ENCODE data around the gene CYTH2. TPM values are rescaled to one million over a fixed set of nuclear protein-coding genes. Genes with fewer than 3 reads are reported as not detected.
"Not testable (repeated sequence)": the region's sequence is repeated elsewhere in the genome, so short reads cannot be mapped to it uniquely, and the experiment has no call there.

Gene CYTH2
- total RNA-seq, 2 donors from 2014 or later = 29.0 to 32.5 TPM

DNA sequence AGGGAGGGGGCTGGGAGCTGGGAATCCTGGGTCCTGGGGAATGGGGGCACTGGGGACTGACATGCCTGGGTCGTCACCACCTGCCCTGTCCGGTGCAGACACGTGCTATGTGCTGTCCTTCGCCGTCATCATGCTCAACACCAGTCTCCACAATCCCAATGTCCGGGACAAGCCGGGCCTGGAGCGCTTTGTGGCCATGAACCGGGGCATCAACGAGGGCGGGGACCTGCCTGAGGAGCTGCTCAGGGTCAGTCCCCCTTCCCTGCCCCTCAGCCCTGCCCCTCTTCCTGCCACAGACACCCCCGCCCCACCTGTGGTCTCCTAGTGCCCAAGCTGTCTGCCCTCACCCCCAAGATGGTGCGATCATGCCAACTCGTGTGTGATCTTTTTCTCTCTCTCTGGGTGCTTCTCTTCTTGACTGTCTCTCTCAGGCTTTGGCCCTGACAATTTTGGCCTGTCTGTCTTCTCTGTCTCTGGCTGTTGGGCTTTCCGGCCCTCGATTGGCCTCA, 5.0 kb downstream of the CYTH2 start:
- no peak for ATAC-seq
- DNase-seq = no peak
- intact Hi-C loops (cut with DNase I) = no loop called here

GRCh38 chr19:48475369-48476068, 6.3 kb downstream of the CYTH2 start:
- intact Hi-C loops (cut with DNase I) = no loop called here
- ATAC-seq (no peak), DNase-seq (no peak)

- no peak for DNase-seq
- ATAC-seq = no peak
- intact Hi-C loops (cut with DNase I) = no loop called here
Observed at GRCh38 chr19:48476176-48476575, 7.0 kb downstream of the CYTH2 start.

DNA sequence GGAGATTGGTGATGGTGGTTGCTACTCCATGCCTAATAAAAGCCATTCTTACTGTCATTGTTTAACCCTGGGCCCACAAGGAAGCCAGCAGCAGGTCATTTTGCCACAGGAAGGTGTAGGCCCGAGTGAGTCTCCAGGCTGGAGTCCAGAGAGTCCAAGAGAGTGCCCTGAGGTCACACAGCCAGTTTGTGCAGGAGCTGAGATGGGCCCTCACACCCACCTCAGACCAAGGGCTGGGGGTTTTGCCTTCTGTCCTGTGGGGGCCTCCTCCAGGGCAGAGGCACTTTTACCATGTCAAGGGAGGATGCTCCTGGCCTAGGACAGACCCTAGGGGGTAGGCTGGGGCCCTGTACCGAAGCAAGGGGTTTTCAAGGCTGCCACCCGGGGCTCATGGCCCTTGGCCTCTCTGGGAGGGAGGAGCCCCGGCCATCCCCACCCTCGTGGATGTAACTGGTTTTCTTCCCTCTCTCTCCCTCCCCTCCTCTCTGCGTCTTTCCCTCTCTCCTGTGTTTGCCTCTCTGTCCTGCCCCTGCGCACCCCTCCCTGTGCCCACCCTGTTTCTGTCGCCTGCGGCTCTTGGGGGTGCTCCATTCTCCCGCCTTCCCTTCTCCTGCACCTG, 8.0 kb downstream of the CYTH2 start:
- intact Hi-C loops (cut with DNase I) = no loop called here
- ATAC-seq = no peak
- DNase-seq = no peak

GRCh38 chr19:48477698-48478338, 8.6 kb downstream of the CYTH2 start:
- intact Hi-C loops (cut with DNase I) = no loop called here
- ATAC-seq = no peak
- no peak for DNase-seq

DNA sequence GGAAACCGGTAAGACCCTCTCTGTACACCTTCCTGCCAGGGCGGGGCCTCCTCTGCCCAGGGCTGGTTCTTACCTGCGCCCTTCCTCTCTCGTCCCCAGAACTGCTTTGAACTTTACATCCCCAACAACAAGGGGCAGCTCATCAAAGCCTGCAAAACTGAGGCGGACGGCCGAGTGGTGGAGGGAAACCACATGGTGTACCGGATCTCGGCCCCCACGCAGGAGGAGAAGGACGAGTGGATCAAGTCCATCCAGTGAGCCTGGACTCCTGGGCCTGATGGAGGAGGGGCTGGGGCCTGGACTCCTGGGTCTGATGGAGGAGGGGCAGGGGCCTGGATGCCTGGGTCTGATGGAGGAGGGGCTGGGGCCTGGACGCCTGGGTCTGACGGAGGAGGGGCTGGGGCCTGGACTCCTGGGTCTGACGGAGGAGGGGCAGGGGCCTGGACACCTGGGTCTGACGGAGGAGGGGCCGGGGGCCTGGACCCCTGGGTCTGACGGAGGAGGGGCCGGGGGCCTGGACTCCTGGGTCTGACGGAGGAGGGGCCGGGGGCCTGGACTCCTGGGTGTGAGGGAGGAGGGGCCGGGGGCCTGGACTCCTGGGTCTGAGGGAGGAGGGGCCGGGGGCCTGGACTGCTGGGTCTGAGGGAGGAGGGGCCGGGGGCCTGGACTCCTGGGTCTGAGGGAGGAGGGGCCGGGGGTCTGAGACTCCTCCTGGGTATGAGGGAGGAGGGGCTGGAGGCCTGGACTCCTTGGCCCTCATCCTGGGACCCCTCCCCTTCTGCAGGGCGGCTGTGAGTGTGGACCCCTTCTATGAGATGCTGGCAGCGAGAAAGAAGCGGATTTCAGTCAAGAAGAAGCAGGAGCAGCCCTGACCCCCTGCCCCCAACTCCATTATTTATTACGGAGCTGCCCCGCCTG, 9.4 kb downstream of the CYTH2 start:
- no peak for DNase-seq
- intact Hi-C loops (cut with DNase I) = no loop called here
- ATAC-seq = no peak

GRCh38 chr19:48479686-48480085, 10.5 kb downstream of the CYTH2 start:
- DNase-seq = no peak
- intact Hi-C loops (cut with DNase I) = no loop called here
- peak in 1 of 2 donors; percentile 9 for ATAC-seq

- DNase-seq (peak; percentile 81), ATAC-seq (peak; percentile 73 to 85)
- intact Hi-C loops (cut with DNase I) = no loop called here
Observed at GRCh38 chr19:48480183-48480557, 11.0 kb downstream of the CYTH2 start.

DNA sequence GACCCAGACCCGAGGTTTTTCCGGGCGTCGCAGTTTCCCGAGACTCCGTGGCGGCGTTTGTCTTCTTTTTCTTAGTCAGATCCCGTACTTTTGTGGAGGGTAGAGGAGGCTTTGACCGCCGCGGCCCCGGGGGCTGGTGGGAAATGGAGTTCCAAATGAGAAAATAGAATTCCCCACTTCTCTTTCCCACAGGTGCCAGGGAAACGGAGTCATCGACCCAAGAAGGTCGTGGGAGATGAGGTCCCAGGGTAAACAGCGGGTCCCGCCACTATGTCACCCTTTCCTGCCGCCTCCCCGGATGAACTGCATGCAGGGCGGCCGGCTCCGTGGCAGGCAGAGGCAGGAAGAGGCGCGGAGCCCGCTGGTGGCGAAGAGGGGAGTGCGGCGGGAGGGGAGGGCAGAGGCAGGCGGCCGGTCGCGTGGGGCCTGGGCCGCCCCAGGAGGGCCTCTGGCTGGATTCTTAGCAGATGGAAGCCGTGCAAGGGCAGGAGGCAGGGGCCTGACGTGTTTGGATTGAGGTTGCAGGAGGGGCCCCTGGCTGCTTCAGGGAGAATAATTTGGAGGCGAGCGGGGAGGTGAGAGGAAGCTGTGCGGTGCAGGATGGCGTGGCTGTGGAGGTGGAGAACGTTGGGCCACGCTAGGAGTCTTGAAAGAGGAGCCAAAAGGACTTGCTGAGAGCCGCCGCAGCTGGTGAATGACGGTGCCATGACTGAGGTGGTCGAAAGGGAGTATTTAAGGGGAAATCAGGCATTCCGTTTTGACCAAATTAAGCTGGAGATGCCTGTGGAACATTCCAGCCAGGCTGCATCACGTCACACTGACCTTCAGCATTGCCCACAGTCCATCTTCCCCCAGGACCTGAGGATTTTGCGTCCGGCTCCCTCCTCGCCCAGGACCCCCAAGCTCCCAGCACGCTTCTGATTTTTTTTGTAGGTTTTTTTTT, 11.7 kb downstream of the CYTH2 start:
- DNase-seq = peak; percentile 68
- intact Hi-C loops (cut with DNase I) = no loop called here

GRCh38 chr19:48481846-48482639, 12.9 kb downstream of the CYTH2 start:
- DNase-seq (no peak), ATAC-seq (no peak)
- intact Hi-C loops (cut with DNase I) = no loop called here

More for the DNA sequence above, 11.7 kb downstream of the CYTH2 start:
- ATAC-seq = peak; percentile 69 to 78

DNA sequence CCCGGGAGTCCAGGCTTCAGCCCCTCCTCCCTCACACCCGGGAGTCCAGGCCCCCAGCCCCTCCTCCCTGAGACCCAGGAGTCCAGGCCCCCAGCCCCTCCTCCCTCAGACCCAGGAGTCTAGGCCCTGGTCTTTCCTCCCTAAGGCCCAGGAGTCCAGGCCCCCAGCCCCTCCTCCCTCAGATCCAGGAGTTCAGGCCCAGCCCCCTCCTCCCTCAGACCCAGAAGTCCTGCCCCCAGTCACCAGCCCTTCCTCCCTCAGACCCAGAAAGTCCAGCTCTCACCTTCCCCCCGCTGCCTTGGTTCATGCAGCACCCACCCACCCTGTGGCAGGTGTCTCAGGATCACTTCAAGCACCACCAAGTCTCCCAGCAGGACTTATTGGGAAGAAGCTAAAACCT, 14.1 kb downstream of the CYTH2 start:
- intact Hi-C loops (cut with DNase I) = no loop called here
- ATAC-seq = no peak

DNA sequence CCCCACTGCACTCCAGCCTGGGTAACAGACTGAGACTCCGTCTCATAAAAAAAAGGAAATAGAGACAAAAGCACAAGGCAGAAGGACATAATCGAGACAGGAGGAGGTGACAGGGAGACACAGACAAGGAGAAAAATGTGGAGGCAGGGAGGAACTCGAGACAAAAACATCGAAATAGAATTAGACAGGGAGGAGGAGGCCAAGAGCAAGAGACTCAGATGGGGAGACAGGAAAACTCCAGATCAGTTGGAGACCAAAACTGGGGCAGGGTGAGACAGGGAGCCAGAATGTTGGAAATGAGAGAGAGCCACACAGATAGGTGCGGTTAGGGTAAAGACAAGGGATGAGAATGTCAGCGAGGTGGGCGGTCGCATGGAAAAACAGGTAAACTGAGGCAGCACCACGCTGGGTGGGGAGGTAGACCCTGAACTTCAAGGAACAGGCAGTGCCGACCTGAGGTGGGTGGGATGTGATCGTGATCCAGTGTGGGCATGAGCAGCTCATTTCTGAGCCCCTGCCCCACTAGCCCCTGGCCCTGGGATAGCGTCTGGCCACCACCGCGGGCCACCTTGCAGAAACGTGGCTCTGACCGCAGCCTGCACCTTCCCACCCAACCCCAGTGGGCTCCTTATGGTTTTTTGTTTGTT, 15.2 kb downstream of the CYTH2 start:
- DNase-seq = no peak
- intact Hi-C loops (cut with DNase I) = no loop called here
- ATAC-seq = no peak

More for the DNA sequence above, 14.1 kb downstream of the CYTH2 start:
- DNase-seq = no peak

DNA sequence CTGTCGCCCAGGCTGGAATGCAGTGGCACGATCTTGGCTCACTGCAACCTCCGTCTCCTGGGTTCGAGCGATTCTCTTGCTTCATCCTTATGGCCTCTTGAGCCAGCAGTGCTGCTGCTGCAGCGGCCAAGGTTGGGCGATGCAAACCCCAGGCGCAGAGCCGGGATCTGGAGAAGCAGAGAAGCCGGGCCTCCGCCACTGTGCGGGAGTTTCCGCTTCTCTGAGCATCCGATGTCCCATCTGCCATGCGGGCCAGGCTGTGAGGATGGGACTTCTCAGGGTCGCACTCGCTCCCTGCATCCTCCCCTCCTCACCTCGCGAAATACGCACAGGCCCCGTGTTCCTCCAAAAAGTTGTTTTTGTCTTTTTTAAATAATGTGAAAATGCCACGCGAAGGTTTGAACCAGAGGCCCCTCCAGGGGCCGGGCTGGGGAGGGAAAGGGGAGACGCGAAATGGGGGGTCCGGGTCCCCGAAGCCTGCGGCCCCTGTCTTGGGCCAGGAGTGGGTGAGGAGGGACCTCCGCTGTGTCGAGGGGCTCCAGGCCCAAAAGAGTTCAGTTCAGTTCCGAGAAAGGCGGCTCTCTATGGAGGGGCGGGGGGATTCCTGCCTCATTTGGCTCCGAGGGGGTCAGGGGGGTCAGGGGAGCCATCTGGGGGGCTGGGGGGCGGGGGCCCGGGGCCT, 15.9 kb downstream of the CYTH2 start:
- ATAC-seq = no peak
- no peak for DNase-seq
- intact Hi-C loops (cut with DNase I) = loop anchor here (5.0 kb wide), 2 partner anchors 97 to 102 kb away; no protein-coding TSS in a partner anchor

GRCh38 chr19:48486706-48487105, 17.5 kb downstream of the CYTH2 start:
- not testable (repeated sequence) for DNase-seq, ATAC-seq
- intact Hi-C loops (cut with DNase I) = loop anchor here (5.0 kb wide), 2 partner anchors 96 to 101 kb away; no protein-coding TSS in a partner anchor

DNA sequence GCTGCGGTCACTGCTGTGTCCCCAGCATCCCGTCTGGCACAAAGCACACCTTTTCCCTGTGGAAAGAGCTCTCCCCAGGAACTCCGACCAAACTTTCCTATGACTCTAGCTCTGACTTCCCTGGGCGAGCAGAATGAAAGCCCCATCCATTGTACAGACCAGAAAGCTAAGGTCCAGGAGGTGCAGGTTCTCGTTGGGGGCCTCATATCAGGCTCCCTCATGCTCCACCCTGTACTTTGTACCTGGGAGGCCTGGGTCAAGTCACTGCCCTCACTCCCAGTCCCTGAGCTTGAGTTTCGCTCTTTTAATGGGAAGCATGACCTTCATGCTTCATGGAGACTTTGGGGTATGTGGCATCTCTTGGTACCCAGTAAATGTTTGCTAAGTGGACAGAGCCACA, 18.4 kb downstream of the CYTH2 start:
- DNase-seq (no peak), ATAC-seq (no peak)
- intact Hi-C loops (cut with DNase I) = loop anchor here (5.0 kb wide), 2 partner anchors 95 to 100 kb away; no protein-coding TSS in a partner anchor

DNA sequence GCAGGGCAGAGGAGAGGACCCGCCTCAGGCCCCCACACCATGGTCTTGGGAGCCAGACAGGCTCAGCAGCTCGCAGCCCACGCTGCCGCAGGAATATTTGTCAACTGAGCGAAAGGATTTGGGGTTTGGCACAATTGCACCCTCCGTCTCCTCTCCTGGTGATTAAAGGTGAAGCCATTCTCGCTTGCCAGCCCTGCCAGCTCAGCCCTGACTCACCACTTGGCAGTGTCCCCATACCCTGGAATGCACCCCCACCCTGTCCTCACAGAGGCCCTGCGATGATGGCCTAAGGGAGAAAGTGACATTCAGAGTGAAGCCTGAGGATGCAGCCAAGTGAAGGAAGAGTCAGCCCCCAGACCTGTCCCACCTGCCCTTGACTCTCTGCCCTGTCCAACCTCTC, 18.8 kb downstream of the CYTH2 start:
- DNase-seq (peak; percentile 70), ATAC-seq (peak; percentile 44 to 50)
- intact Hi-C loops (cut with DNase I) = loop anchor here (5.0 kb wide), 2 partner anchors 94 to 99 kb away; no protein-coding TSS in a partner anchor

Measured in left cardiac atrium (tissue), 4 donors.